HG03565 (cell line): ENCODE measurements around the gene SUPT3H.

Experiments
- ATAC-seq: cut with Tn5 transposase; IDR thresholded peaks from one replicate; pipeline ENCODE4 v1.9.1; 2021; ENCODE audit warnings: mild to moderate bottlenecking, moderate library complexity; ENCODE audit not compliant: unreplicated experiment

Gene SUPT3H

GRCh38 chr6:45132059-45132458, 245.7 kb downstream of the SUPT3H start:
- no peak for ATAC-seq

GRCh38 chr6:45129051-45129450, 248.7 kb downstream of the SUPT3H start:
- no peak for ATAC-seq

GRCh38 chr6:45127185-45127584, 250.5 kb downstream of the SUPT3H start:
- ATAC-seq = no peak

GRCh38 chr6:45126033-45126432, 251.7 kb downstream of the SUPT3H start:
- ATAC-seq = no peak

GRCh38 chr6:45123023-45123422, 254.7 kb downstream of the SUPT3H start:
- no peak for ATAC-seq

- no peak for ATAC-seq
Observed at GRCh38 chr6:45118754-45119153, 259.0 kb downstream of the SUPT3H start.

- ATAC-seq = no peak
Observed at GRCh38 chr6:45116714-45117410, 260.9 kb downstream of the SUPT3H start.

- ATAC-seq = no peak
Observed at GRCh38 chr6:45115696-45116095, 262.0 kb downstream of the SUPT3H start.

- ATAC-seq = no peak
Observed at GRCh38 chr6:45112711-45113110, 265.0 kb downstream of the SUPT3H start.

- no peak for ATAC-seq
Observed at GRCh38 chr6:45109551-45109950, 268.2 kb downstream of the SUPT3H start.

GRCh38 chr6:45105170-45105820, 272.4 kb downstream of the SUPT3H start:
- no peak for ATAC-seq

- ATAC-seq = no peak
Observed at GRCh38 chr6:45104429-45104828, 273.3 kb downstream of the SUPT3H start.

GRCh38 chr6:45098256-45098655, 279.5 kb downstream of the SUPT3H start:
- no peak for ATAC-seq

- no peak for ATAC-seq
Observed at GRCh38 chr6:45094831-45095230, 282.9 kb downstream of the SUPT3H start.

- no peak for ATAC-seq
Observed at GRCh38 chr6:45092135-45092534, 285.6 kb downstream of the SUPT3H start.

GRCh38 chr6:45086360-45087084, 291.2 kb downstream of the SUPT3H start:
- no peak for ATAC-seq

- no peak for ATAC-seq
Observed at GRCh38 chr6:45084257-45084656, 293.5 kb downstream of the SUPT3H start.

GRCh38 chr6:45082091-45082490, 295.6 kb downstream of the SUPT3H start:
- ATAC-seq = no peak

GRCh38 chr6:45081634-45082033, 296.1 kb downstream of the SUPT3H start:
- no peak for ATAC-seq

GRCh38 chr6:45078432-45078831, 299.3 kb downstream of the SUPT3H start:
- ATAC-seq = no peak

GRCh38 chr6:45076217-45076930, 301.4 kb downstream of the SUPT3H start:
- no peak for ATAC-seq
